HFF-Myc (cell line): ENCODE results near the gene NRDC.
"Not testable (repeated sequence)": the region's sequence is repeated elsewhere in the genome, so short reads cannot be mapped to it uniquely, and the experiment has no call there.

Source experiments
- DNase-seq: peaks from one replicate; pipeline ENCODE4 v3.0.0-alpha.2; 2011; ENCODE audit warnings: low read depth; ENCODE audit errors: extremely low read depth
- H3K4me3 ChIP-seq: replicated peaks from 2 replicates; pipeline ENCODE4 v1.5.1; 2011; ENCODE audit warnings: low read depth, mild to moderate bottlenecking, control low read depth, low read length
- TF ChIP-seq, protein P1 (sequence below): IDR thresholded peaks from 2 replicates; pipeline ENCODE4 v1.5.1; 2012; ENCODE audit warnings: mild to moderate bottlenecking, low read depth, low read length, control low read depth; ENCODE audit errors: missing control alignments

The NRDC gene

DNA sequence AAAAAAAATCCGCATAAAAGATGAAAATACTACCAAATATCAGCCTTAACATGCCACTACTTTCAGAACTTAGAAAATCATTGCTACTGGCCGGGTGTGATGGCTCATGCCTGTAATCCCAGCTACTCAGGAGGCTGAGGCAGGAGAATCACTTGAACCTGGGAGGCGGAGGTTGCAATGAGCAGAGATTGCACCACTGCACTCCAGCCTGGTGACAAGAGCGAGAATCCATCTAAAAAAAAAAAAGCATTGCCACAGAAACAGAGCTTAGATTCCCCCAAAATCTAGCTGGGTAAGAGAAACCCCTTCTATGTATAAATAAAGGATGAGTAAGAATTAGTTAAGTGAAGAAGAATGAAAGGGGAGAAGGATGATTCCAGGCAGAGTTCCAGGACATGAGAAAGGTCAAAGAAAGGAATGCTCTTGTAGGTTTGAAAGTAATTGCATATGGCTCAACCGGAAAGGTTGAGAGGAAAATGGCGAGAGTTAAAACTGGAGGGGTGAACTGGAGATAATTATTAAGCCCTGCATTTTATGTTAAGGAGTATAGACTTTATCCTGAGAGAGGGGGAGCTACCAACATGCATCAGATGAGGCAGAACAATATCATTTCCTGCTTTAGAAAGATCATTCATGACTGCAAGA lies 19.7 kb upstream of the NRDC start:
- peak; percentile 89 for DNase-seq
- TF ChIP-seq, protein P1, sequence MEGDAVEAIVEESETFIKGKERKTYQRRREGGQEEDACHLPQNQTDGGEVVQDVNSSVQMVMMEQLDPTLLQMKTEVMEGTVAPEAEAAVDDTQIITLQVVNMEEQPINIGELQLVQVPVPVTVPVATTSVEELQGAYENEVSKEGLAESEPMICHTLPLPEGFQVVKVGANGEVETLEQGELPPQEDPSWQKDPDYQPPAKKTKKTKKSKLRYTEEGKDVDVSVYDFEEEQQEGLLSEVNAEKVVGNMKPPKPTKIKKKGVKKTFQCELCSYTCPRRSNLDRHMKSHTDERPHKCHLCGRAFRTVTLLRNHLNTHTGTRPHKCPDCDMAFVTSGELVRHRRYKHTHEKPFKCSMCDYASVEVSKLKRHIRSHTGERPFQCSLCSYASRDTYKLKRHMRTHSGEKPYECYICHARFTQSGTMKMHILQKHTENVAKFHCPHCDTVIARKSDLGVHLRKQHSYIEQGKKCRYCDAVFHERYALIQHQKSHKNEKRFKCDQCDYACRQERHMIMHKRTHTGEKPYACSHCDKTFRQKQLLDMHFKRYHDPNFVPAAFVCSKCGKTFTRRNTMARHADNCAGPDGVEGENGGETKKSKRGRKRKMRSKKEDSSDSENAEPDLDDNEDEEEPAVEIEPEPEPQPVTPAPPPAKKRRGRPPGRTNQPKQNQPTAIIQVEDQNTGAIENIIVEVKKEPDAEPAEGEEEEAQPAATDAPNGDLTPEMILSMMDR: no peak
- no peak overlapping the region for H3K4me3 ChIP-seq

DNA sequence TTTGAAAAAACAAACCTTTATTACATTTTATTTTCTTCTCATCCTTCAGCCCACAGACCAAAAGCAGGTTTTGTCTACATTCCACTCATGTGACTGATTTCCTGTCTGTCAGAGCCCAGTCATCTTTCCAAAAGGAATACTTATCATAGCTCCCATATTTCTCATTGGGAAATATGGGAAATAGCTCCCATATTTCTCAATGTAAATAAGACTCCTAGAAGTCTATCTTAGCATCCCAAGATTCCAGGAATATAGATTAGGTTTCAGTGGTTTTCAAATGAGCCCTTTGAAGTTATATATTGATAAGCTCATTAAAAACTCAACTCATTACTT lies 19.1 kb upstream of the NRDC start:
- TF ChIP-seq, protein P1: no peak
- no peak for DNase-seq
- H3K4me3 ChIP-seq: peak overlapping the region; percentile 21

DNA sequence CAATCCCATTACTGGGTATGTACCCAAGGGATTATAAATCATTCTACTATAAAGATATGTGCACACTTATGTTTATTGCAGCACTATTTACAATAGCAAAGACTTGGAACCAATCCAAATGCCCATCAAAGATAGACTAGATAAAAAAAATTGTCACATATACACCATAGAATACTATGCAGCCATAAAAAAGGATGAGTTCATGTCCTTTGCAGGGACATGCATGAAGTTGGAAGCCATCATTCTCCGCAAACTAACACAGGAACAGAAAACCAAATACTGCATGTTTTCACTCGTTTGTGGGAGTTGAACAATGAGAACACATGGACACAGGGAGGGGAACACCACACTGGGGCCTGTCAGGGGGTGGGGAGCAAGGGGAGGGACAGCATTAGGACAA lies 16.2 kb upstream of the NRDC start:
- H3K4me3 ChIP-seq, DNase-seq: not testable (repeated sequence)

DNA sequence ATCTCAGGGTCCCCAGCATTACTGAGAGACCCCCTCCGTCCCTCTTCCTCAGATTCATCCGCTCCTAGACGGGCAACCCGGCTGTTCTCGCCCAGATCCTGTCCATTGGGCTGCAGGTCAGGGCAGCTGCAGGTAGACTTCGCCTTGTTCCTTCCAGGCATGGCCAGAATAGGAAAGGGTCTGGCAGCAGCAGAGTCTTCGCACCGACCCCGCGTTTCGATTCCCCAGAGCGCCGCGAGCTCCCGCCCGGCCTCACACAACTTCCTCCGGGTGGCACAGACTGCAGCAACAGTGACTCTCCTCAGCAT lies 265 bp downstream of the NRDC start:
- TF ChIP-seq, protein P1: no peak
- peak overlapping the region; percentile 87 for H3K4me3 ChIP-seq
- DNase-seq: no peak

DNA sequence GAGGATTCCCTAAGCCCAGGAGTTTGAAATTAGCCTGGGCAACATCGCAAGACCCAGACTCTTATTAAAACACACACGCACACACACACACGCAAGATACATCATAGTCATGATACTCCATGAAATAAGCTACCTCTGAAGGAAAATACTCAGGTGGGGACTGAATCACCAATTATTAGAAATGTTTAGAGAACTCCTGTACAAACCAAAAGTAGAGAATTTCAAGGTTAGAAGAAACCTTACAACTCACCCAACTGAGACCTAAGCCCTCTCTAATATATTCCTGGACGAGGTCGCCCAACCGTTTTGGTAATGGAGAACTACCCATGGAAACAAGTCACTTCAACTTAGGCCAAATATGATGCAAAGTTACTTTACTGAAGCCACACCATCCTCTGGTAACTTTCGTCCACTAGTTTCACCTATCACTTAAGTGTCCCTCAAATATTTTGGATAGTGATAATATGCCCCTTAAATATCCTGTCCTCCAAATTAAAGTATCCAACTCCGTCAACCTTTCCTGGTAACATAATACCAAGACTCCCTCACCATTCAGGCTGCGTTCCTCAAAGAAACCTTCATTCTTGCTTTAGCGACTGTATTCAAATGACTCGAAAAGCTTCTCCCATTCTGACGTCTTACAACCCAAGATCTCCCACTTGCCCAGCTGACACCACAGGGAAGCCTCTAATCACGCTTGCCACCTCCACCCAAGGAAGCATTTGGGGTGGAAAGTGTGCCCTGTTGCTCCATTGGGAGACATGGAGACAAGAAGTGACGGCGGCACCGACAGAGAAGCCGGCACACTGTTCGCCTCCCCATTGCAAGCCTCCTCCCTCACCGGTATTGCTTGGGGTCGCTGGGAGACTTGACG lies 856 bp downstream of the NRDC start:
- DNase-seq: no peak
- peak overlapping the region; percentile 87 for H3K4me3 ChIP-seq
- TF ChIP-seq, protein P1: no peak

DNA sequence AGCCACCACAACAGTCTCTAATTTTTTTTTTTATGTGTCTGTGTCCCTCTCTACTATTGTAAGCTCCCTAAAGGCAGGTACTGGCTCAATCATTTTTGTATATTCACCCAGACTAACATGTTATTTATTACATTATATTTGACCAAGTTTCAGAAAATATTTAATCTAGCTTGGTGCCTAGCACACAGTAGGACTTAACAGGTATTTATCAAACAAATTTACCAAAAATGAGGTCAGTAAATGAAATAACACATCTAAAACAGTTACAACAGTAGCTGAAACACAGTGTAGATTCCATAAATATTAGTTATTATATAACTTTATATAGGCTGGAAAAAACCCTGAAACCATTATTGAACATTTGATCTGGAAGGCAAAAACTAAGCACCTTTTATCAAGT lies 2.7 kb downstream of the NRDC start:
- no peak for DNase-seq
- peak overlapping the region; percentile 87; the same call in 1 of the 2 replicates for H3K4me3 ChIP-seq
- TF ChIP-seq, protein P1: no peak

DNA sequence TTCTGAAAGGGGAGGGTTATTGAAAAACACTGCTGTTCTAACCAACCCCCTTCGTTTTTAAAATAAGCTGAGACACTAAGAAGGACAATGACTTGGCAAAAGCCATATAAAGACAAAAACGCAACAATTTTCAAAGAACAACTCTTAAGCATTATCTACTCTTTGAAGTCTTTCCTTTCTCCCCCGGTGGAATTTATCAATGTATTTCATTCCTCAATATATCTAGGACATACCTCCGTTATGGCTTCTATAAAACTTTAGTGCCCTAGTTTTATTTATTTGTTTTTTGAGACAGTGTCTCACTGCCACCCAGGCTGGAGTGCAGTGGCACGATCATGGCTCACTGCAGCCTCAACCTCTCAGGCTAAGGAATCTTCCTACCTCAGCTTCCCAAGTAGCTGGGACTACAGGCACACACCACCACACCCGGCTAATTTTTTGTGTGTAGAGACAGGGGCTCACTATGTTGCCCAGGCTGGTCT lies 3.2 kb downstream of the NRDC start:
- TF ChIP-seq, protein P1: no peak
- peak overlapping the region; percentile 21; the same call in 1 of the 2 replicates for H3K4me3 ChIP-seq
- DNase-seq: no peak

DNA sequence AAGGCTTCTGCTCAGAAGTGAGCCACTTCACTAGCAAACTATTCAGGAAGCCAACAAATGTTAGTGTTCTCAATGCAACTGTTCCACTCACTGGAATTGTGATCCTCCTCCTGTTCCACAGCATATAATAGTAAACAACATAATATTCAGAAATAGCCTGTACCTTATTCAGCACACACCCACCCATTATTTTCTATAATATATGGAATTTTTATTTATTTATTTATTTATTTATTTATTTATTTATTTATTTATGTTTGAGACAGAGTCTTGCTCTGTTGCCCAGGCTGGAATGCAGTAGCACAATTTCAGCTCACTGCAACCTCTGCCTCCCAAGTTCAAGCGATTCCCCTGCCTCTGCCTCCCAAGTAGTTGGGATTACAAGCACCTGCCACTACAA lies 5.3 kb downstream of the NRDC start:
- not testable (repeated sequence) for H3K4me3 ChIP-seq

More for the DNA sequence above, 5.3 kb downstream of the NRDC start:
- not testable (repeated sequence) for DNase-seq
